Ishikawa (cell line): ENCODE data around the gene LEPROT.

ENCODE experiments used
- CREB1 ChIP-seq: IDR thresholded peaks from 2 replicates; pipeline ENCODE4 v1.6.1; 2012; ENCODE audit warnings: low read depth
- FOXM1 ChIP-seq: IDR thresholded peaks from 2 replicates; pipeline ENCODE4 v1.6.1; 2012; ENCODE audit warnings: low read depth, borderline replicate concordance
- TAF1 ChIP-seq: IDR thresholded peaks from 2 replicates; pipeline ENCODE4 v1.6.1; 2012; ENCODE audit warnings: low read depth, mild to moderate bottlenecking
- TCF12 ChIP-seq: IDR thresholded peaks from 2 replicates; pipeline ENCODE4 v1.6.1; 2012; ENCODE audit warnings: low read depth
- TF ChIP-seq, protein P1 (sequence below): IDR thresholded peaks from 2 replicates; pipeline ENCODE4 v1.6.1; 2012; ENCODE audit warnings: low read depth, mild to moderate bottlenecking
- TF ChIP-seq, protein P2 (sequence below): IDR thresholded peaks from 2 replicates; pipeline ENCODE4 v1.6.1; 2012

DNA sequence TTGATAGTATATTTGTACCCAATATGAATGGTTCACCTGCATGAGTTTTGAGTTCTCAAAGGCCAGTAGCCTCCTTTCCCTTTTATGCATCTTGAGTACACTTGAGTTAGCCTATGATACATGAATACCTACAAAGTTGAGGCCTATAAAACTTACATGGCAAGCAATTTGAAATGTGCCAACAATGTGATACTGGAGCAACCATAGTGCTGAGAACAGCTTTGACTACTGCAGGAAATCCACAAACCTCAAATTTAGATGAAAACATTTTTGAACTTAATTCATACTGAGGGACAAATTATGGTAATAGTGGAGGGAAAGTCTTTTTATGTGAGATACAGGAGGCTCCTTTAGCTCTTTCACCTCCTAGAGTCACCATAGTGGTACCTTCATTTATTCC, 37.4 kb downstream of the LEPROT start:
- TF ChIP-seq TCF12 (no peak), FOXM1 (no peak), CREB1 (no peak), TAF1 (no peak)
- TF ChIP-seq, protein P1, sequence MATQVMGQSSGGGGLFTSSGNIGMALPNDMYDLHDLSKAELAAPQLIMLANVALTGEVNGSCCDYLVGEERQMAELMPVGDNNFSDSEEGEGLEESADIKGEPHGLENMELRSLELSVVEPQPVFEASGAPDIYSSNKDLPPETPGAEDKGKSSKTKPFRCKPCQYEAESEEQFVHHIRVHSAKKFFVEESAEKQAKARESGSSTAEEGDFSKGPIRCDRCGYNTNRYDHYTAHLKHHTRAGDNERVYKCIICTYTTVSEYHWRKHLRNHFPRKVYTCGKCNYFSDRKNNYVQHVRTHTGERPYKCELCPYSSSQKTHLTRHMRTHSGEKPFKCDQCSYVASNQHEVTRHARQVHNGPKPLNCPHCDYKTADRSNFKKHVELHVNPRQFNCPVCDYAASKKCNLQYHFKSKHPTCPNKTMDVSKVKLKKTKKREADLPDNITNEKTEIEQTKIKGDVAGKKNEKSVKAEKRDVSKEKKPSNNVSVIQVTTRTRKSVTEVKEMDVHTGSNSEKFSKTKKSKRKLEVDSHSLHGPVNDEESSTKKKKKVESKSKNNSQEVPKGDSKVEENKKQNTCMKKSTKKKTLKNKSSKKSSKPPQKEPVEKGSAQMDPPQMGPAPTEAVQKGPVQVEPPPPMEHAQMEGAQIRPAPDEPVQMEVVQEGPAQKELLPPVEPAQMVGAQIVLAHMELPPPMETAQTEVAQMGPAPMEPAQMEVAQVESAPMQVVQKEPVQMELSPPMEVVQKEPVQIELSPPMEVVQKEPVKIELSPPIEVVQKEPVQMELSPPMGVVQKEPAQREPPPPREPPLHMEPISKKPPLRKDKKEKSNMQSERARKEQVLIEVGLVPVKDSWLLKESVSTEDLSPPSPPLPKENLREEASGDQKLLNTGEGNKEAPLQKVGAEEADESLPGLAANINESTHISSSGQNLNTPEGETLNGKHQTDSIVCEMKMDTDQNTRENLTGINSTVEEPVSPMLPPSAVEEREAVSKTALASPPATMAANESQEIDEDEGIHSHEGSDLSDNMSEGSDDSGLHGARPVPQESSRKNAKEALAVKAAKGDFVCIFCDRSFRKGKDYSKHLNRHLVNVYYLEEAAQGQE: no peak
- TF ChIP-seq, protein P2, sequence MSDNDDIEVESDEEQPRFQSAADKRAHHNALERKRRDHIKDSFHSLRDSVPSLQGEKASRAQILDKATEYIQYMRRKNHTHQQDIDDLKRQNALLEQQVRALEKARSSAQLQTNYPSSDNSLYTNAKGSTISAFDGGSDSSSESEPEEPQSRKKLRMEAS: no peak
